Pons (tissue), 1 donor: Measurements from ENCODE around the gene ABCA6.

ENCODE experiments used
- DNase-seq: peaks from one replicate; pipeline ENCODE4 v3.0.0-alpha.2; 2016; ENCODE audit warnings: low spot score

ABCA6 gene

DNA sequence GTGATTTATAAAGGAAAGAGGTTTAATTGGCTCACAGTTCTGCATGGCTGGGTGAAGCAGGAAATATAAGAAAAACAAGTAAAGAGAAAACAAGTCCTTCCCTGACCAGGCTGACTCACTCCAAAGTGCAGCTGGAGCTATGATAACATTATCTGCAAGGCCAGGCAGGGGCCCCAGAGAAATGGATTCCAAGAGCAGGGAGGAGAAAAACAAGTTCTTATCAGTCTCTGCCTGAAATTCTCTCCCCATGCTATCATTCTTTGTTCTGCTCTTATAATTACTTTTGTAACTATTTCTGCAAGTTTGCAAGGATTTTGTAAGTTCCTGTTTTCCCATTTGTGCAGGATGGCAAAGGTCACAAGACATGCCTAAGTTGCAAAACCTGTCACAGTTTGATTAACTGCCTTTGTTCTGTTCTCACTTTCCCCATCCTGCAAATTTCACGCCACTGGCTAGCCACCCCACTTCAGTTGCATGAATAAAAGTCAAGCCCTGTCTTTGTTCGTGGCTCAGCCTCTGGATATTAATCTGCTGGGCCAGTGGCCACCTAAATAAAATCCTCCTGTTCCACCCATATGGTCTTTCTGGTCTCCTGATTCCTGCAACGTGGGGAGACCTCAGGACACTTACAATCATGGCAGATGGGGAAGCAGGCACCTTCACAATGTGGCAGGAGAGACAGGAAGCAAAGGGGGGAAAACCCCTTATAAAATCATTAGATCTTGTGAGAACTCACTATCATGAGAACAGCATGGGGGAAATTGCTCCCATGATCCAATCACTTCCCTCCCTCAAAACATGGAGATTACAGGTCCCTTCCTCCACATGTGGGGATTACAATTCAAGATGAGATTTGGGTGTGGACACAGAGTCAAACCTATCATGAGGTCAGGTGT is 94.1 kb downstream of the ABCA6 start:
- DNase-seq = peak; percentile 20

- DNase-seq = no peak
Observed at GRCh38 chr17:69046121-69046807, 95.4 kb downstream of the ABCA6 start.

- DNase-seq = no peak
Observed at GRCh38 chr17:69045646-69046045, 96.0 kb downstream of the ABCA6 start.

DNA sequence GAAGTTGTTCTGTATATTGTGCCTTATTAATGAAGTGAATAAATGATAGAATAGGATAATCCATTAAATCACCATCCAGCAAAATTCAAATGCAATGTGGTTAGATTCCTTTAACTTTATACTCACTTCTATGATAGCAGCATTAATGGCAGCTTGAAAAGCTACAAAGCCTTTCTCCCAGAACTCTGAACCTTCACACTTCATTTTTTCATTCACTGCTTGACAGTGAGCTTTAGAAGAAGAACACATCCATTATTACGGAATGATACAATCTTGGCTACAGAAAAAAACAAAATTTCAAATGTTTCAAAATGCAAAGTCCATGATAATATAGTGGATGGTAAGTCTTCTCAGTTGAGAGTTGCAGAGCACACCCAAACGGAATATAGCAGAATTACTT is 97.3 kb downstream of the ABCA6 start:
- DNase-seq = no peak

- DNase-seq = no peak
Observed at GRCh38 chr17:69043098-69043734, 98.5 kb downstream of the ABCA6 start.

GRCh38 chr17:69042308-69042707 is 99.4 kb downstream of the ABCA6 start:
- no peak for DNase-seq

DNA sequence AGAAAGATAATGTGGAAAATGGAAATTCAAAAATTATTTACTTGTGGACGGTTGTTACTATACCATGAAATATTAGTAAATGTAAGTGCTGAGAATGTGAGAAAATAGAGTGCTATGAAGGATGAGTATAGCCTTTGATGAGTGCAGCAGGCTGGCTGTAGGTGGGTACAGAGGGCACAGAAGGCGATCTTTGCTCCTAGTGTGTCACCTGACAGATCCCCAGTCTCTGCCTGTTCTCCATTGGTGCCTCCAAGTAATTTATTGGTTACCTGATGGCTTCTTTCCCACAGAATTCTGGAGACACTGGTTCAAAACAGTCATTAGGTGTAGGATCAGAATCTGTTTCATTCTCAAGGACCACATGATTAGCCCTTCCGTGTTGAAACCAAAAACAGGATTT is 109.9 kb downstream of the ABCA6 start:
- DNase-seq = no peak

DNA sequence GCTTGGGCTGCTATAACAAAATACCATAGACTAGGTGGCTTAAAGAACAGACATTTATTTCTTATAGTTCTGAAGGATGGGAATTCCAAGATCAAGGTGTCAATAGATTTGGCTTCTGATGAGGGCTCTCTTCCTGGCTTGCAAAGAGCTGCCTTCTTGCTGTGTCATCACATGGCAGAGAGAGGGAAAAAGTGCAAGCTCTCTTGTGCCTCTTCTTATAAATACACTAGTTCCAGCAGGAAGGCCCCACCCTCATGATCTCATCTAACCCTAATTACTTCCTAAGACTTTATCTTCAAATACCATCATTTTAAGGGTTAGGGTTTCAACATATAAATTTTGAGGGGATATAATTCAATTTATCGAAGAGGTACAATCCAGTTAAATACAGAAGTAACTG is 111.5 kb downstream of the ABCA6 start:
- no peak for DNase-seq
